ENCODE results near the gene CPO. TPM values are rescaled to one million over a fixed set of nuclear protein-coding genes. Genes with fewer than 3 reads are reported as not detected.

The CPO gene
- polyA plus RNA-seq, 3 donors = 1.2 to 1.6 (median 1.3) TPM

- DNase-seq (ENCODE audit: low read depth in 3 of 3, low spot score in 2 of 3) = no peak
These were observed 31.5 kb downstream of the CPO start for GRCh38 chr2:206970589-206971360.

- no peak for DNase-seq (ENCODE audit: low read depth in 3 of 3, low spot score in 2 of 3)
These were observed 32.5 kb downstream of the CPO start for GRCh38 chr2:206971805-206972204.

GRCh38 chr2:206974551-206974950 lies 35.2 kb downstream of the CPO start:
- no peak for DNase-seq (ENCODE audit: low read depth in 3 of 3, low spot score in 2 of 3)

GRCh38 chr2:206978746-206979145 lies 39.4 kb downstream of the CPO start:
- DNase-seq (ENCODE audit: low read depth in 3 of 3, low spot score in 2 of 3) = no peak

- no peak for DNase-seq (ENCODE audit: low read depth in 3 of 3, low spot score in 2 of 3)
These were observed 40.0 kb downstream of the CPO start for GRCh38 chr2:206979365-206979764.

GRCh38 chr2:206979922-206980321 lies 40.6 kb downstream of the CPO start:
- DNase-seq (ENCODE audit: low read depth in 3 of 3, low spot score in 2 of 3) = no peak

- no peak for DNase-seq (ENCODE audit: low read depth in 3 of 3, low spot score in 2 of 3)
These were observed 41.1 kb downstream of the CPO start for GRCh38 chr2:206980413-206980812.

- no peak for DNase-seq (ENCODE audit: low read depth in 3 of 3, low spot score in 2 of 3)
These were observed 41.9 kb downstream of the CPO start for GRCh38 chr2:206981086-206981674.

GRCh38 chr2:206981739-206982340 lies 42.5 kb downstream of the CPO start:
- peak; percentile 39 to 70 (median 50) for DNase-seq (ENCODE audit: low read depth in 3 of 3, low spot score in 2 of 3)

- DNase-seq (ENCODE audit: low read depth in 3 of 3, low spot score in 2 of 3) = no peak
These were observed 43.1 kb downstream of the CPO start for GRCh38 chr2:206982360-206982955.

GRCh38 chr2:206983161-206983859 lies 44.0 kb downstream of the CPO start:
- DNase-seq (ENCODE audit: low read depth in 3 of 3, low spot score in 2 of 3) = no peak

- DNase-seq (ENCODE audit: low read depth in 3 of 3, low spot score in 2 of 3) = no peak
These were observed 44.9 kb downstream of the CPO start for GRCh38 chr2:206984206-206984605.

GRCh38 chr2:206986943-206987342 lies 47.6 kb downstream of the CPO start:
- DNase-seq (ENCODE audit: low read depth in 3 of 3, low spot score in 2 of 3) = no peak

- DNase-seq (ENCODE audit: low read depth in 3 of 3, low spot score in 2 of 3) = no peak
These were observed 48.5 kb downstream of the CPO start for GRCh38 chr2:206987810-206988209.

GRCh38 chr2:206988884-206989283 lies 49.6 kb downstream of the CPO start:
- no peak for DNase-seq (ENCODE audit: low read depth in 3 of 3, low spot score in 2 of 3)

GRCh38 chr2:206989311-206989710 lies 50.0 kb downstream of the CPO start:
- DNase-seq (ENCODE audit: low read depth in 3 of 3, low spot score in 2 of 3) = no peak

- DNase-seq (ENCODE audit: low read depth in 3 of 3, low spot score in 2 of 3) = no peak
These were observed 51.0 kb downstream of the CPO start for GRCh38 chr2:206990360-206990759.

- DNase-seq (ENCODE audit: low read depth in 3 of 3, low spot score in 2 of 3) = no peak
These were observed 51.8 kb downstream of the CPO start for GRCh38 chr2:206991070-206991469.

- no peak for DNase-seq (ENCODE audit: low read depth in 3 of 3, low spot score in 2 of 3)
These were observed 54.1 kb downstream of the CPO start for GRCh38 chr2:206993396-206993911.

GRCh38 chr2:206993964-206994363 lies 54.6 kb downstream of the CPO start:
- DNase-seq (ENCODE audit: low read depth in 3 of 3, low spot score in 2 of 3) = no peak

- DNase-seq (ENCODE audit: low read depth in 3 of 3, low spot score in 2 of 3) = no peak
These were observed 57.3 kb downstream of the CPO start for GRCh38 chr2:206996556-206997065.
